Stomach (tissue), 9 donors: ENCODE results near the gene FBXO47. TPM values are rescaled to one million over a fixed set of nuclear protein-coding genes. Genes with fewer than 3 reads are reported as not detected.

Experiments used
- DNase-seq, 2 donors: peaks; one replicate each; pipeline versions ENCODE4 v3.0.0 to v3.0.0-alpha.2; 2013 to 2019
- H3K27ac ChIP-seq, 5 donors: fragments of 200-600 bp in 4 of 5; sonication (generic) in 4 of 5; one replicate each; pipeline ENCODE4 v1.5.1; 2013 to 2019; ENCODE audit warnings: mild to moderate bottlenecking in 1 of 5, moderate library complexity in 1 of 5
- H3K27me3 ChIP-seq, 3 donors: fragments of 200-600 bp; sonication (generic); one replicate each; pipeline ENCODE4 v1.5.1; 2017 to 2019; ENCODE audit warnings: mixed run types in 1 of 3
- H3K36me3 ChIP-seq, 4 donors: fragments of 200-600 bp; sonication (generic); 1 replicate in 3 of 4; 2 replicates in 1 of 4; pipeline ENCODE4 v1.5.1; 2016 to 2019
- H3K4me1 ChIP-seq, 4 donors: fragments of 200-600 bp; sonication (generic); one replicate each; pipeline ENCODE4 v1.5.1; 2016 to 2019
- H3K4me3 ChIP-seq, 4 donors: fragments of 200-600 bp; sonication (generic) in 3 of 4; one replicate each; pipeline ENCODE4 v1.5.1; 2016 to 2019; ENCODE audit warnings: mild to moderate bottlenecking in 1 of 4
- H3K9me3 ChIP-seq, 4 donors: fragments of 200-600 bp; sonication (generic); one replicate each; pipeline ENCODE4 v1.5.1; 2016 to 2019
- EP300 ChIP-seq: sonication (generic); formaldehyde crosslinking; IDR thresholded peaks from one replicate; pipeline ENCODE4 v1.6.1; 2017; ENCODE audit warnings: antibody characterized with exemption
- POLR2A ChIP-seq, 4 donors: fragments of 450-650 bp; IDR thresholded peaks; one replicate each; pipeline ENCODE4 v1.6.1; 2016; ENCODE audit warnings: antibody characterized with exemption in 4 of 4, control low read depth in 2 of 4, mild to moderate bottlenecking in 1 of 4, moderate library complexity in 1 of 4
- POLR2AphosphoS5 ChIP-seq, 3 donors: sonication (generic); formaldehyde crosslinking; IDR thresholded peaks; one replicate each; pipeline ENCODE4 v1.6.1; 2016; ENCODE audit warnings: antibody characterized with exemption in 3 of 3
- WGBS, 5 donors: extraction: QIAGEN DNeasy Blood & Tissue Kit in 3 of 5; methylation state at CpG; one replicate each; pipeline versions ENCODE4 v1.1.5 to v1.1.7; 2013 to 2018; 5-methylcytosine and 5-hydroxymethylcytosine counted together
- intact Hi-C: fragments of 100-400 bp; cut with DNase I; formaldehyde crosslinking; loops from one replicate; pipeline ENCODE4 v1.15.1; 2023; ENCODE audit warnings: low total_unique reads
- polyA plus RNA-seq, 3 donors: library from polyadenylated mRNA; stranded (reverse); fragments of 200-250 nt; gene quantifications; one replicate each; pipeline ENCODE4 v1.2.3, GENCODE V29; 2013
- total RNA-seq, 5 donors: library from RNA; depleted of rRNA; stranded (reverse); fragments of >200 nt; gene quantifications; one replicate each; pipeline versions ENCODE4 v1.1.0 to v1.2.3, GENCODE V29; 2014 to 2016
- TF ChIP-seq, protein P1 (sequence below), 7 experiments: fragments of 450-650 bp in 4 of 7; fragments of 200-600 bp in 3 of 7; sonication (generic) in 3 of 7; IDR thresholded peaks; one replicate each; pipeline ENCODE4 v1.5.1; 2016 to 2019; ENCODE audit warnings: antibody characterized with exemption in 7 of 7, control low read depth in 2 of 7, mild to moderate bottlenecking in 1 of 7
- donor health status: healthy with polysubstance abuse.
- donor health status: Bipolar disorder and iron deficiency.
- donor health status: healthy.

Gene FBXO47
- total and polyA plus RNA-seq, 8 donors: not detected

DNA sequence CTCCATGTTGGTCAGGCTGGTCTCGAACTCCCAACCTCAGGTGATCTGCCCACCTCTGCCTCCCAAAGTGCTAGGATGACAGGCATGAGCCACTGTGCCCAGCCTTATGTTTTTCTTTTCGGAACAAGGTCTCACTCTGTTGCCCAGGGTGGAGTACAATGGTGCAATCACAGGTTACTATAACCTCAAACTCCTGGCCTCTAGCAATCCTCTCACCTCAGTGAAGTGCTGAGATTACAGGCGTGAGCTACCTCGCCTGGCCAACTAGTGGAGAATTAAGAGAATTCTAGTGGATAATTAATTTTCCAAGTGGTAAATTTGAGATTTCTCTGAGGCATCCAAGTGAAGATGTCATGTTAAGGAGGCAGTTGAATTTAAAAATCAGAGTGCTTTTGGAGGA is 2.9 kb upstream of the FBXO47 start:
- intact Hi-C loops: no loop called here
- H3K27ac ChIP-seq: no peak overlapping the region
- no peaks in the 10 kb centered on the region for H3K9me3 ChIP-seq
- H3K27me3 ChIP-seq: no peaks in the 10 kb centered on the region
- TF ChIP-seq, protein P1, sequence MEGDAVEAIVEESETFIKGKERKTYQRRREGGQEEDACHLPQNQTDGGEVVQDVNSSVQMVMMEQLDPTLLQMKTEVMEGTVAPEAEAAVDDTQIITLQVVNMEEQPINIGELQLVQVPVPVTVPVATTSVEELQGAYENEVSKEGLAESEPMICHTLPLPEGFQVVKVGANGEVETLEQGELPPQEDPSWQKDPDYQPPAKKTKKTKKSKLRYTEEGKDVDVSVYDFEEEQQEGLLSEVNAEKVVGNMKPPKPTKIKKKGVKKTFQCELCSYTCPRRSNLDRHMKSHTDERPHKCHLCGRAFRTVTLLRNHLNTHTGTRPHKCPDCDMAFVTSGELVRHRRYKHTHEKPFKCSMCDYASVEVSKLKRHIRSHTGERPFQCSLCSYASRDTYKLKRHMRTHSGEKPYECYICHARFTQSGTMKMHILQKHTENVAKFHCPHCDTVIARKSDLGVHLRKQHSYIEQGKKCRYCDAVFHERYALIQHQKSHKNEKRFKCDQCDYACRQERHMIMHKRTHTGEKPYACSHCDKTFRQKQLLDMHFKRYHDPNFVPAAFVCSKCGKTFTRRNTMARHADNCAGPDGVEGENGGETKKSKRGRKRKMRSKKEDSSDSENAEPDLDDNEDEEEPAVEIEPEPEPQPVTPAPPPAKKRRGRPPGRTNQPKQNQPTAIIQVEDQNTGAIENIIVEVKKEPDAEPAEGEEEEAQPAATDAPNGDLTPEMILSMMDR (IDR thresholded peaks at IDR 0.05): no peak
- TF ChIP-seq POLR2A (IDR thresholded peaks at IDR 0.05) (no peak), POLR2AphosphoS5 (IDR thresholded peaks at IDR 0.05) (no peak), EP300 (no peak)
- 62 to 73% (median 71%) methylated on average over 4 of the region's 4 CpGs for WGBS, 5 donors
- H3K36me3 ChIP-seq: no peaks in the 10 kb centered on the region
- DNase-seq: no peak
- H3K4me1 ChIP-seq: peaks cover 0 to 7% (median 2%) of the 10 kb centered on the region in 4 donors
- H3K4me3 ChIP-seq: no peak overlapping the region

DNA sequence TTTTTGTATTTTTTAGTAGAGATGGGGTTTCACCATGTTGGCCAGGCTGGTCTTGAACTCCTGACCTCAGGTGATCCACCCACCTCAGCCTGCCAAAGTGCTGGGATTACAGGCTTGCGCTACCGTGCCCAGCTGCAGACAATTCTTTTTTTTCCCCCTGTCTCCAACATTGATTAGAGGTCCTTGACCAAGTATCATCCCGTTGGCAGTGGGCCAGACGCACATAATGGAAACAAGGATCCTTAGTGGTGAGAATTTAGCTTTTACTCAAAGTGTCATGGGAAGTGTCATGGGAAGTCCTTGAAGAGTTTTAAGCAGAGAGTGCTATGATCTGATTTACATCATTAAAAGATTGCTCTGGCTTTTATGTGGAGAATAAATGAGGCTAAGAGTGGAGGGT is 2.1 kb upstream of the FBXO47 start:
- H3K9me3 ChIP-seq: no peaks in the 10 kb centered on the region
- intact Hi-C loops: no loop called here
- TF ChIP-seq EP300 (no peak), POLR2AphosphoS5 (IDR thresholded peaks at IDR 0.05) (no peak), POLR2A (IDR thresholded peaks at IDR 0.05) (no peak)
- TF ChIP-seq, protein P1 (IDR thresholded peaks at IDR 0.05): no peak
- peaks cover 0 to 7% (median 2%) of the 10 kb centered on the region in 4 donors for H3K4me1 ChIP-seq
- no peaks in the 10 kb centered on the region for H3K36me3 ChIP-seq
- no peaks in the 10 kb centered on the region for H3K27me3 ChIP-seq
- no peak for DNase-seq
- no peak overlapping the region for H3K4me3 ChIP-seq
- H3K27ac ChIP-seq: no peak overlapping the region
- 73 to 79% (median 77%) methylated on average over 4 of the region's 4 CpGs for WGBS, 5 donors

DNA sequence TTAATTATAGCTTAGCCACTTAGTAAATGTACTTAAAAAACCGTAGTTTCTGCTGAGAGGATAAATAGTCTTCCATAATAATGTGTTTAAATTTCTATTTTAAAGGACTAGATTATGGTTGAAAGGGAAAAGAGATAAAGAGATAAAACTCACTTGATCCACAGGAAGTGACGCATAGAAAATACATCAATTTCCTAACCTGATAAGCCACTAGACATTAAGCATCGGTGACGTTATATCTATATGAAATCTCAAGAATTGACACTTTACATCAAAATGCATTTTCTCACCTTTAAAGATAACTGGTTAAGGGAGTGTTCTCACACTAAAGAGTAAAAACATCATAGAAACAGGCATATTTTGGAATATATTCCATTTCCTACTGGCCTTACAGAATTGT is 5.8 kb downstream of the FBXO47 start:
- no peak for DNase-seq
- intact Hi-C loops: no loop called here
- no peak overlapping the region for H3K4me3 ChIP-seq
- TF ChIP-seq EP300: no peak
- TF ChIP-seq POLR2A (IDR thresholded peaks at IDR 0.05): no peak
- TF ChIP-seq POLR2AphosphoS5 (IDR thresholded peaks at IDR 0.05): no peak
- TF ChIP-seq, protein P1 (IDR thresholded peaks at IDR 0.05): no peak
- H3K9me3 ChIP-seq: no peaks in the 10 kb centered on the region
- WGBS, 5 donors: 37 to 55% (median 43%) methylated on average over 4 of the region's 4 CpGs
- no peak overlapping the region for H3K27ac ChIP-seq
- H3K36me3 ChIP-seq: no peaks in the 10 kb centered on the region
- H3K27me3 ChIP-seq: no peaks in the 10 kb centered on the region
- H3K4me1 ChIP-seq: no peaks in the 10 kb centered on the region

DNA sequence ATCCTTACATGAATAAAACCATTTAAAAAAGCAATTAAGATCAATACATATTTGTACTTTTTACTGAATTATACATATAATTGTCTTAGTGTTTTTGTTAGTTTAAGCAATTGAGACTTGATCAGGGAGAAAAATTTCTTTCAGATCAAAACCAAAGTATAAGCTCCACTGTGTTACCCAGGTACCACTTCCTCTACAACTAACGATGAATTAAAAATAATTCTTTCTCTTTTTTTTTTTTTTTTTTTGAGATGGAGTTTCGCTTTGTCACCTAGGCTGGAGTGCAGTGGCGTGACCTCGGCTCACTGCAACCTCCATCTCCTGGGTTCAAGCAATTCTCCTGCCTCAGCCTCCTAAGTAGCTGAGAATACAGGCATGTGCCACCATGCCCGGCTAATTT is 6.8 kb downstream of the FBXO47 start:
- no peaks in the 10 kb centered on the region for H3K9me3 ChIP-seq
- TF ChIP-seq, protein P1 (IDR thresholded peaks at IDR 0.05): no peak
- TF ChIP-seq POLR2AphosphoS5 (IDR thresholded peaks at IDR 0.05) (no peak), EP300 (no peak), POLR2A (IDR thresholded peaks at IDR 0.05) (no peak)
- H3K27me3 ChIP-seq: no peaks in the 10 kb centered on the region
- intact Hi-C loops: no loop called here
- 84 to 86% (median 84%) methylated on average over 5 of the region's 5 CpGs for WGBS, 5 donors
- H3K4me3 ChIP-seq: no peak overlapping the region
- no peaks in the 10 kb centered on the region for H3K36me3 ChIP-seq
- no peak overlapping the region for H3K27ac ChIP-seq
- H3K4me1 ChIP-seq: no peaks in the 10 kb centered on the region
- DNase-seq: no peak
